CD8-positive, alpha-beta memory T cell (primary cell): Measurements from ENCODE around the gene SDC3. TPM values are rescaled to one million over a fixed set of nuclear protein-coding genes. Genes with fewer than 3 reads are reported as not detected.

Experiments
- CTCF ChIA-PET: fragments of 350-600 bp; sonication (Branson Sonifier 250); formaldehyde crosslinking; loops from one replicate; lab custom pipeline; 2021; ENCODE audit warnings: antibody characterized with exemption; lab: Charles Lee
- POLR2A ChIA-PET: fragments of 350-600 bp; sonication (Branson Sonifier 250); formaldehyde crosslinking; loops from one replicate; lab custom pipeline; 2021; ENCODE audit warnings: antibody characterized with exemption; lab: Charles Lee
- DNase-seq, 5 donors: peaks; one replicate each; pipeline versions ENCODE4 v3.0.0 to v3.0.0-alpha.2; 2020 to 2022; ENCODE audit warnings: mixed read lengths in 1 of 5
- H3K27ac ChIP-seq: one replicate; pipeline ENCODE4 v1.7.0; 2013; ENCODE audit warnings: low read depth, mild to moderate bottlenecking, low read length, moderate library complexity
- H3K27me3 ChIP-seq: 2 replicates; pipeline ENCODE4 v1.7.0; 2013; ENCODE audit warnings: low read length, mild to moderate bottlenecking; ENCODE audit not compliant: insufficient read depth, poor library complexity, severe bottlenecking
- H3K36me3 ChIP-seq: 2 replicates; pipeline ENCODE4 v1.7.0; 2013; ENCODE audit warnings: mild to moderate bottlenecking, low read length, moderate library complexity; ENCODE audit not compliant: insufficient read depth
- H3K4me1 ChIP-seq: 2 replicates; pipeline ENCODE4 v1.7.0; 2013; ENCODE audit warnings: mild to moderate bottlenecking, low read length, moderate library complexity; ENCODE audit not compliant: insufficient read depth
- H3K4me3 ChIP-seq: 2 replicates; pipeline ENCODE4 v1.7.0; 2013; ENCODE audit warnings: mild to moderate bottlenecking, low read length
- H3K9me3 ChIP-seq: 2 replicates; pipeline ENCODE4 v1.7.0; 2013; ENCODE audit warnings: mild to moderate bottlenecking, low read length
- H3K27ac Mint-ChIP-seq, 8 donors: one replicate each; pipeline ENCODE4 v1.8.0; 2020 to 2021; ENCODE audit warnings: mixed read lengths in 8 of 8, mild to moderate bottlenecking in 6 of 8, inconsistent platforms in 3 of 8, moderate library complexity in 3 of 8
- H3K27me3 Mint-ChIP-seq, 2 donors: one replicate each; pipeline ENCODE4 v1.8.0; 2020 to 2021; ENCODE audit warnings: mixed read lengths in 2 of 2, mild to moderate bottlenecking in 1 of 2, moderate library complexity in 1 of 2
- H3K36me3 Mint-ChIP-seq, 3 donors: one replicate each; pipeline ENCODE4 v1.8.0; 2020 to 2021; ENCODE audit warnings: mixed read lengths in 3 of 3, inconsistent platforms in 1 of 3, mild to moderate bottlenecking in 1 of 3
- H3K4me1 Mint-ChIP-seq, 3 donors: one replicate each; pipeline ENCODE4 v1.8.0; 2020 to 2021; ENCODE audit warnings: mixed read lengths in 3 of 3, inconsistent platforms in 1 of 3, mild to moderate bottlenecking in 1 of 3
- H3K4me3 Mint-ChIP-seq, 7 donors: one replicate each; pipeline ENCODE4 v1.8.0; 2020 to 2021; ENCODE audit warnings: mixed read lengths in 7 of 7, mild to moderate bottlenecking in 6 of 7, moderate library complexity in 4 of 7, inconsistent platforms in 2 of 7
- H3K9me3 Mint-ChIP-seq, 5 donors: one replicate each; pipeline ENCODE4 v1.8.0; 2020 to 2022; ENCODE audit warnings: mixed read lengths in 5 of 5, mild to moderate bottlenecking in 3 of 5, moderate library complexity in 2 of 5, inconsistent platforms in 1 of 5
- polyA plus RNA-seq: library from polyadenylated mRNA; unstranded; fragments of 300-500 nt; fragmentation: Illumina TruSeq; gene quantifications from one replicate; pipeline ENCODE4 v1.2.3, GENCODE V29; 2021
- total RNA-seq, 2 experiments: library from RNA; stranded (reverse); gene quantifications; one replicate each; pipeline ENCODE4 v1.2.3, GENCODE V29; 2021

SDC3 gene
- total and polyA plus RNA-seq, 3 experiments from 2014 or later: 0.44 TPM; not detected in 1

DNA sequence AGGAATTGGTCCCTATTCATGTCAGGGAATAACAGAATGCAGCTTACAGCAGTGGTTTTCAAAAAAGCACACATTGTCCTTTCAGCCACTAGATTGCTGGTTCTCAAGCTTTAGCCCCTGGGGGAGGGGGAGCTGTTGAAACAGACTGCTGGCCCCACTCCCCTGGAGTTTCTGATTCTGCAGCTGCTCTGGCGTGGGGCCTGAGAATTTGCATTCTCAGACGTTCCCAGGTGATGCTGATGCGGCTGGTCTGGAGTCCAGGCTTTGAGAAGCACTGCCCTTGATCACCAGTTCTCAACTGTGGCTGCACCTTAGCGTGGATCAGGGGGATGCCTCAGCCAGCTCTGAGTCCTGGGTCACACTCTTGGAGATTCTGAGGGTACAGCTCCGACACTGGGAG lies 88.3 kb downstream of the SDC3 start:
- POLR2A ChIA-PET: no interaction called here
- Histone ChIP-seq H3K36me3 (no peaks in the 10 kb centered on the region), H3K9me3 (no peaks in the 10 kb centered on the region), H3K27me3 (peaks cover 43% of the 10 kb centered on the region), H3K4me1 (peaks cover 9% of the 10 kb centered on the region), H3K4me3 (no peak overlapping the region), H3K27ac (no peak overlapping the region)
- peaks cover 37 to 76% of the 10 kb centered on the region in 2 donors for H3K27me3 Mint-ChIP-seq
- peaks cover 22 to 25% (median 25%) of the 10 kb centered on the region in 3 donors for H3K4me1 Mint-ChIP-seq
- H3K9me3 Mint-ChIP-seq: peaks cover 0 to 3% (median 0%) of the 10 kb centered on the region in 5 donors
- no peak overlapping the region for H3K4me3 Mint-ChIP-seq
- CTCF ChIA-PET: interaction anchor here (0.9 to 2.4 kb wide), 3 partner anchors 12 to 19 kb away, joined by 3 to 9 read pairs (median 4); no protein-coding TSS in a partner anchor
- H3K36me3 Mint-ChIP-seq: no peaks in the 10 kb centered on the region
- H3K27ac Mint-ChIP-seq: no peak overlapping the region
- DNase-seq: no peak

Other genes with a start within 250 kb of the SDC3 start
- under 1 TPM; 0.59 to 0.91 TPM for gene MATN1, start 185.2 kb downstream of the SDC3 start, total RNA-seq
- not detected for gene MATN1, start 185.2 kb downstream of the SDC3 start, polyA plus RNA-seq
- gene LAPTM5, start 151.0 kb downstream of the SDC3 start, total RNA-seq: 100 to 1,000 TPM; 204 to 206 TPM
- gene LAPTM5, start 151.0 kb downstream of the SDC3 start, polyA plus RNA-seq: 589 TPM
- gene PUM1, start 157.0 kb upstream of the SDC3 start, total RNA-seq: 100 to 1,000 TPM in 1 of 2 experiments, 10 to 100 TPM in 1; 99.8 to 113 TPM
- 127 TPM for gene PUM1, start 157.0 kb upstream of the SDC3 start, polyA plus RNA-seq